Muscle layer of colon (tissue), 2 donors: ENCODE data around the gene ESD.
"Not testable (repeated sequence)": the region's sequence is repeated elsewhere in the genome, so short reads cannot be mapped to it uniquely, and the experiment has no call there.

ENCODE experiments used
- H3K27ac ChIP-seq: one replicate; pipeline ENCODE4 v1.7.0; 2013; ENCODE audit warnings: low read depth, mild to moderate bottlenecking, low read length, moderate library complexity
- H3K27me3 ChIP-seq, 2 donors: one replicate each; pipeline ENCODE4 v1.7.0; 2013; ENCODE audit warnings: low read length in 2 of 2, mild to moderate bottlenecking in 2 of 2; ENCODE audit not compliant: insufficient read depth in 2 of 2, control insufficient read depth in 1 of 2
- H3K36me3 ChIP-seq: one replicate; pipeline ENCODE4 v1.7.0; 2013; ENCODE audit warnings: mild to moderate bottlenecking, low read length; ENCODE audit not compliant: insufficient read depth
- H3K4me1 ChIP-seq: one replicate; pipeline ENCODE4 v1.7.0; 2013; ENCODE audit warnings: mild to moderate bottlenecking, low read length; ENCODE audit not compliant: insufficient read depth
- H3K4me3 ChIP-seq, 2 donors: one replicate each; pipeline ENCODE4 v1.7.0; 2013; ENCODE audit warnings: low read length in 2 of 2, low read depth in 1 of 2, mild to moderate bottlenecking in 1 of 2, moderate library complexity in 1 of 2
- H3K9ac ChIP-seq: one replicate; pipeline ENCODE4 v1.7.0; 2013; ENCODE audit warnings: low read length
- H3K9me3 ChIP-seq: one replicate; pipeline ENCODE4 v1.7.0; 2013; ENCODE audit warnings: mild to moderate bottlenecking, low read length
- donor health status: abdominal sarcoma.
- donor health status: Adenocarcinoma of cecum.

ESD gene

DNA sequence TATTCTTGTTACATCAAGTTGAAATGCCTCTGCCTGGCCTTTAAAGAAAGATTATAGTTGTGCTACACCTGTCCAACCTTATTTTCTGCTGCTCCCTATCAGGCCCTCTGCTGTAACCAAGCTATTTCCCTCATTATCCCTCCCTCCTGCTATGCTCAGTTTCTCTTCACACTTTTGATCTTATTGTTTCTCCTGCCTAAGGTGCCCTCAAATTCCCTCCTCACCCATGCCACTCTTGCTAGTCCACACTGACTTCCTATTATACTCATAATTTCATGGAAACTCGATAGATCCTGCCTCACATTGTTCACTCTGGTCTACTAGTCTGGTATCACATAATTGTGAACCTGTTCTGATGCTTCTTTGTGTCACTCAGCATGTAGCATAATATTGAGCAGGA, 19.4 kb upstream of the ESD start:
- Histone ChIP-seq H3K9me3 (no peaks in the 10 kb centered on the region), H3K36me3 (no peaks in the 10 kb centered on the region), H3K27me3 (no peaks in the 10 kb centered on the region), H3K4me3 (no peak overlapping the region), H3K27ac (no peak overlapping the region), H3K4me1 (no peaks in the 10 kb centered on the region), H3K9ac (no peak overlapping the region)

DNA sequence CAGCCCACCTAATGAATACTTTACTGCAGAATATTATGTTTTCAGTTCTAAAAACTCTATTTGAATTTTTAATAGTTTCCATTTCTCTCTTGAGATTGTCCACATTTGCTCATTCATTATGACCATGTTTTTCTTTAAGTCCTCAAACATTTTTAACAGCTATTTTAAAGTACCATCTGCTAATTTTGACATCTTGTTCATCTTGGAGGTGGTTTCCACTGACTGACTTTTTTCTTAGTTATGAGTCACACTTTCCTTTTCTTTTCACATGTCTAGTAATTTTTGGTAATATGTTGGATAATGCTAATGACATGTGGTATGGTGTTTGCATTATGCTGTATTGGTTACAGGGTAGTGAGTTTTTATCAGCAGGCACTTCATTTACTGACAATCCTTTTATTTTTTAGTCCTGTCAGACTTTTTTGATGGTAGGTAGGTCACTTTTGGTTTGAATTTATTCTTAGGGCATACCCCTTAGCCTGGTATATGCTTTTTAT, 15.4 kb upstream of the ESD start:
- no peaks in the 10 kb centered on the region for H3K27me3 ChIP-seq
- H3K4me1 ChIP-seq: no peaks in the 10 kb centered on the region
- H3K9me3 ChIP-seq: no peaks in the 10 kb centered on the region
- no peaks in the 10 kb centered on the region for H3K36me3 ChIP-seq
- H3K9ac ChIP-seq: no peak overlapping the region
- no peak overlapping the region for H3K4me3 ChIP-seq
- H3K27ac ChIP-seq: no peak overlapping the region

DNA sequence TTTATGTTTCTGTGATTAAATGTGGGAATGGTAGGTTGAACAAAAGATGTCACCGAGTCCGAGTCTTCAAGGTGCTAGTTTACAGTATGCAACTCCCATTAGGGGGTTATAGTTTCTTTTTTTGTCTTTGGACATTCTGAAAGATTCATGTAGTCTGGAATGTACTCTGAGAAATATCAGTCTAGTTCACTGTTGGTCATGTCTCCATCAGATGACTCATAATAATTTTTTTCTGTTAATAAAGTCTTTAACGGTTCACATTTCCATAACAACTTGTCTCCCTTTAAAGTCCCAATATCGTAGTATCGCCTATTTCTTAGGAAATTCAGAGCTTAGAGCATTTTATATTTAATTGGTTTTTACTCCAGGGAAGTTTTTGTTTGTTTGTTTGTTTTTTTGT, 13.5 kb upstream of the ESD start:
- H3K9me3 ChIP-seq: no peaks in the 10 kb centered on the region
- no peak overlapping the region for H3K27ac ChIP-seq
- no peaks in the 10 kb centered on the region for H3K36me3 ChIP-seq
- no peak overlapping the region for H3K9ac ChIP-seq
- H3K4me3 ChIP-seq: no peak overlapping the region
- no peaks in the 10 kb centered on the region for H3K27me3 ChIP-seq
- no peaks in the 10 kb centered on the region for H3K4me1 ChIP-seq

DNA sequence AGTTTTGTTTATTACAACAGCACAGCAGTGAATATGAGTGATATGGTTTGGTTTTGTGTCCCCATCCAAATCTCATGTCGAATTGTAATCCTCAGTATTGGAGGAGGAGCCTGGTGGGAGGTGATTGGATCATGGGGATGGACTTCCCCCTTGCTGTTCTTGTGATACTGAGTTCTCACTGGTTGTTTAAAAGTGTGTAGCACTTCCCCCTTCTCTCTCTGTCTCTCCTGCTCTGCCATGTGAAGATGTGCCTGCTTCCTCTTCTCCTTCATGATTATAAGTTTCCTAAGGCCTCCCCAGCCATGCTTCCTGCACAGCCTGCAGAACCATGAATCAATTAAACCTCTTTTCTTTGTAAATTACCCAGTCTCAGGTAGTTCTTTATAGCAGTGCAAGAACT, 8.0 kb upstream of the ESD start:
- not testable (repeated sequence) for H3K9ac ChIP-seq, H3K36me3 ChIP-seq, H3K4me1 ChIP-seq, H3K9me3 ChIP-seq, H3K4me3 ChIP-seq, H3K27me3 ChIP-seq, H3K27ac ChIP-seq

DNA sequence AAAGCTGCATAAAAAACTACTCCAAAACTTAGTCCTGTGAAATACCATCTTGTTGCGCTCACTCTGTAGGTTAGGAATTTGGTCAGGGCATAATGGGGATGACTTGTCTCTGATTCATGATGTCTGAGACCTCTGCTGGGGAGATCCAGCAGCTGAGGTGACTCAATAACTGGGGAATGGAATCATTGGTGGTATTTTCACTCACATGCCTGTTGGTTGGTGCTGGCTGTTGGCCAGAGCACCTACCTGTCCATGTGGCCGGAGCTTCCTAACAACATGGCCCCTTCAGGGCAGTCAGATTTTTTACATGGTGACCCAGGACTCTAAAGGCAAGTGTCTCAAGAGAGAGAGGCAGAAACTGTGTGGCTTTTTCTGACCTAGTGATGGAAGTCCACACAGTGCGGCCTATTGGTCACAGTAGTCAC, 7.4 kb upstream of the ESD start:
- Histone ChIP-seq H3K9ac (no peak overlapping the region), H3K36me3 (no peaks in the 10 kb centered on the region), H3K4me1 (no peaks in the 10 kb centered on the region), H3K27me3 (no peaks in the 10 kb centered on the region), H3K9me3 (no peaks in the 10 kb centered on the region), H3K27ac (no peak overlapping the region), H3K4me3 (no peak overlapping the region)

DNA sequence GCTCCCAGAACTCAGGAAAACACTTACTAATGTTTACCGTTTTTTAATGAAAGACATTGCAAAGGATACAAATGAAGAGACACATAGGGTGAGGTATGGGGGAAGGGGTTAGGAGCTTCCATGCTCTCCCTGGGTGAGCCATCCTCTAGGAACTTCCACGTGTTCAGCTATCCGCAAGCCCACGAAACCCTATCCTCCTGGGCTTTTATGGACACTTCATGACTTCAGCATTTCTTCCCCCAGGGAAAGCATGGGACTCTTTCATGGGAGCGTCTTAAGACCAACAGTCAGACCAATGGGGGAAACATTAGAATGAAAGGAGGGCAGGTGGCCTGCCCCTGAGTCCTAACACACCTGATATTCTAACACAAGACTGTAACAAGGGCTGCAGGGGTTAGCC, 6.6 kb upstream of the ESD start:
- H3K36me3 ChIP-seq: no peaks in the 10 kb centered on the region

DNA sequence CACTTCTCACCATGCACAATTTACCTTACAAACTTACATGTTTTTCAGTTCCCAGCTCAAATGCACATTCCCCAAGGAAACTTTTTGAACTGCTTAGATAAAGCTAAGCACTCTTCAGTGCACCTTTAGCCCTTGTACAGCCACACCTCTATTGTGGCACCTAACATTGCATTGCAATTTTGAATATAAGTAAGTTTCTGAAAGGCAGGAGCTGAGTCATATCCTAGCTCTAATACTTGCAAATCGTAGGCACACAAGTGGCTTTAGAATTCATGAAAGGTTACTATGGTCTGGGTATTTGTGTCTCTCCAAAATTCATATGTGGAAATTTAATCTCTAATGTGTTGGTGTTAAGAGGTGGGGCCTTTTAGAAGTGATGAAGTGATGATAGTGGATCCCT, 4.9 kb upstream of the ESD start:
- no peaks in the 10 kb centered on the region for H3K36me3 ChIP-seq
- no peak overlapping the region for H3K27ac ChIP-seq
- no peaks in the 10 kb centered on the region for H3K9me3 ChIP-seq
- no peak overlapping the region for H3K4me3 ChIP-seq
- no peak overlapping the region for H3K9ac ChIP-seq
- no peaks in the 10 kb centered on the region for H3K27me3 ChIP-seq
- peaks cover 9% of the 10 kb centered on the region for H3K4me1 ChIP-seq

More for the DNA sequence above, 6.6 kb upstream of the ESD start:
- H3K9ac ChIP-seq: no peak overlapping the region
- no peak overlapping the region for H3K4me3 ChIP-seq
- H3K27me3 ChIP-seq: no peaks in the 10 kb centered on the region
- H3K4me1 ChIP-seq: no peaks in the 10 kb centered on the region
- H3K27ac ChIP-seq: no peak overlapping the region
- no peaks in the 10 kb centered on the region for H3K9me3 ChIP-seq

DNA sequence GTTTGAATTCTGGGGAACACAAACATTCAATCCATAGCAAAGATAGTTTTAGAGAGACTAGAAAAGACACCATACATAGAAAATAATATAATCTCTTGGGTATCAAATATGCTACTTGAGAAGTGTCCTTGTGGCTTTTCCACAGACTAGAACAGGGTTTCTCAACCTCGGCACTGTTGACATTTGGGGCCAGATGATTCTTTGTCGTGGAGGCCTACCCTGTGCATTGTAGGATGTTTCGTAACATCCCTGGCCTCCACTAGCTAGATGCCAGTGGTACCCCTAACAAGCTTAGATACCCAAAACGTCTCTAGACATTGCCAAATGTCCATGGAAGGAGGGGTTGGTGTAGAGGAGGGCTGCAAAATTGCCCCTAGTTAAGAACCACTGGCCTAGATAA, 2.2 kb upstream of the ESD start:
- no peak overlapping the region for H3K9ac ChIP-seq
- H3K27me3 ChIP-seq: no peaks in the 10 kb centered on the region
- no peak overlapping the region for H3K27ac ChIP-seq
- no peaks in the 10 kb centered on the region for H3K36me3 ChIP-seq
- peaks cover 30% of the 10 kb centered on the region for H3K4me1 ChIP-seq
- H3K9me3 ChIP-seq: no peaks in the 10 kb centered on the region
- no peak overlapping the region for H3K4me3 ChIP-seq

DNA sequence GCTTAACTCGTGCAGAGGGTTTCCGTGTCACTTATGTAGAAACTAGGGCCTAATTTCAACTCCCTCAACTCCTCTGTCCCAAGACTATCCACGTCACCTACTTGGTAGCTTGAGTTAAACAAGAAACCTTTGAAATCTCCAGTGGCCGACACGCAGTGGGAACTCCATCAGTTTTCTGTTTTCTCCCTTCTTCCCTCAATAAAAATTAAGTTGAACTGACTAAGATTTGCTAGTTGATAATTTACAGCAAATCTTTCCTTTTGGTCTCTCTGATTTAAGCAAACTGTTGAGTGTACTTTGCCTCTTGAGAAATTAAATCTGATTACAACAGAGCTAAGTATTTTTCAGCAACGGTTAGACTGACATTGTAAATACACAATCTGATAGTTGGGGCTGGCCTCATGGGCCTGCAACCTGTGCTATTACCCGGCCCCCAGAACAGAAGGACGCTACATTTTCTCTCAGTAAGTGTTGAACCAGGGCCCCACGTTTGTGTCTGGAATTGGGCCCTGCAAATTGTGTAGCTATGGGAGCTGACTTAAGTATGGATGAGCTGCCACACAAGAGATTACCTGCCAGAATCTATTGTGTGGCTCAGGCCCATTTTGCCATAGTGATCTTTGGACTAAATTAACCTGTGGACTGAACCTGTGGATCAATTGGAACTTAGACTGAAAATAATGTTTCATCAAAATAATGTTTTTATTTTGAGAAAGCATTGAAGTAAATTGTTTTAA, 708 bp upstream of the ESD start:
- H3K27ac ChIP-seq: peak overlapping the region; percentile 75
- H3K9me3 ChIP-seq: no peaks in the 10 kb centered on the region
- no peaks in the 10 kb centered on the region for H3K36me3 ChIP-seq
- H3K4me1 ChIP-seq: peaks cover 37% of the 10 kb centered on the region
- no peaks in the 10 kb centered on the region for H3K27me3 ChIP-seq
- peak overlapping the region; percentile 60 for H3K9ac ChIP-seq
- H3K4me3 ChIP-seq: peak overlapping the region; percentile 63 to 84

DNA sequence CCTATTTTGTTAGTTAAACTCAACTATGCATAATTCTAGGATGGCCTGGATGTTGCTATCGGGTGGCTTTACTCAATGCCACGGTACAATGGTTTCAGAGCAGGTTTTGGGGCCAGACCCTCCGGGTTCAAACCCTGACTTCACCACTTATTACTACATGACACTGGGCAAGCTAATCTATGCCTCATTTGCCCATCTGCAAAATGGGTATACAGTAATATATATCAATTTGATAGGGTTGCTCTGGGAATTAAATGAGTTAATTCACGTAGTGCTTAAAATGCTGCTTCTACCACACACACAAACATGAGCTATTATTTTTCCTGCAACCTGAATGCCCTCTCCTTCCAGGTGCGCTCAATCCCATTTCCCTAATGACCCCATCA, 839 bp downstream of the ESD start:
- H3K36me3 ChIP-seq: no peaks in the 10 kb centered on the region
- no peaks in the 10 kb centered on the region for H3K9me3 ChIP-seq
- peak overlapping the region; percentile 92 for H3K9ac ChIP-seq
- H3K27ac ChIP-seq: peak overlapping the region; percentile 75
- peaks cover 37% of the 10 kb centered on the region for H3K4me1 ChIP-seq
- peak overlapping the region; percentile 63 to 84 for H3K4me3 ChIP-seq
- H3K27me3 ChIP-seq: no peaks in the 10 kb centered on the region

DNA sequence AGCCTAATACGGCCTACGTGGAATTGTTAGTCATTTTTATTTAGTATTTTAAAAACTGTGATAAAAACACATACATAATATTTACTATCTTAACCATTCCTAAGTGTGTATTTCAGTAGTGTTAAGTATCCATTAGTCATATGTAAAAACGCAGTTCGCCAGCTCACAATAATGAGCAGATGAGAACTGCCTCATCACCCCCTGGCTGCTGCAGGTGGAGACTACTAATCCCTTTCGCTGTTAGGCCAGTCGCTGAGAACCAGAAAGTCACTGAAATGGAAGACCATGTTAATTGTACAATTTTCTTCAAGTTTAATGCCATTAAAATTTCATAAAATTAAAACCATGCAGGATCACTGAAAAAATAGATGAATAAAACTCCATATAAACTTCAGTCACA, 1.6 kb downstream of the ESD start:
- H3K4me1 ChIP-seq: peaks cover 37% of the 10 kb centered on the region

DNA sequence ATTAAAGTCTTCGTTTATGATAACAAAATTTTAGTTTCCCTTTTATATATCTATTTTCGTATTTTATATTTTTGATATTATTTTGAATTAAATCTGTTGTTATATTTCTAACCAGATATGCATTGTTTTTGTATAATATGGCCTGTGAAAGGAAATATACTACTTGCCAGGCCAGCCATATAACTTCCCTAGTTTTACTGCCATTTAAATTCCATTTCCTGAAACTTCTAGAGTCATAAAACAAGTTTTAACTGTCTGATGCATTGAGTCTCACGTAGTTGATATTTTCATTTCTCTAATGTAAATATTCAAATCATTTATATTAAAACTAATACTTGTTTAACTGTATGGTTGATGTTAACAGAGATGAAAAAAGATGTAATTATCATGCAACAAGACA, 13.5 kb downstream of the ESD start:
- Histone ChIP-seq H3K27ac (no peak overlapping the region), H3K4me3 (no peak overlapping the region), H3K4me1 (no peaks in the 10 kb centered on the region), H3K36me3 (peaks cover 43% of the 10 kb centered on the region), H3K9me3 (no peaks in the 10 kb centered on the region), H3K27me3 (no peaks in the 10 kb centered on the region), H3K9ac (no peak overlapping the region)

More for the DNA sequence above, 1.6 kb downstream of the ESD start:
- H3K36me3 ChIP-seq: peaks cover 7% of the 10 kb centered on the region
- no peaks in the 10 kb centered on the region for H3K27me3 ChIP-seq
- H3K4me3 ChIP-seq: no peak overlapping the region
- no peaks in the 10 kb centered on the region for H3K9me3 ChIP-seq
- no peak overlapping the region for H3K27ac ChIP-seq
- H3K9ac ChIP-seq: no peak overlapping the region
